Adrenal gland (tissue), 12 donors: ENCODE data around the gene TIMM13. TPM values are rescaled to one million over a fixed set of nuclear protein-coding genes. Genes with fewer than 3 reads are reported as not detected.
"Not testable (repeated sequence)": the region's sequence is repeated elsewhere in the genome, so short reads cannot be mapped to it uniquely, and the experiment has no call there.

Experiments used
- DNase-seq, 7 donors: peaks; one replicate each; pipeline ENCODE4 v3.0.0-alpha.2; 2019 to 2020
- H3K27ac ChIP-seq, 5 donors: fragments of 200-600 bp; sonication (generic) in 4 of 5; 1 replicate in 3 of 5; 2 replicates in 2 of 5; pipeline versions ENCODE4 v1.5.1 to v1.8.0; 2016 to 2020; ENCODE audit warnings: mild to moderate bottlenecking in 1 of 5
- H3K27me3 ChIP-seq: fragments of 200-600 bp; 2 replicates; pipeline ENCODE4 v1.8.0; 2021
- H3K36me3 ChIP-seq, 2 donors: fragments of 200-600 bp; replicated peaks in 1 of 2; 1 replicate in 1 of 2; 2 replicates in 1 of 2; pipeline versions ENCODE4 v1.5.1 to v1.8.0; 2018 to 2022
- H3K4me1 ChIP-seq, 2 donors: fragments of 200-600 bp; replicated peaks in 1 of 2; 1 replicate in 1 of 2; 2 replicates in 1 of 2; pipeline versions ENCODE4 v1.5.1 to v1.8.0; 2018 to 2021
- H3K4me3 ChIP-seq, 4 donors: fragments of 200-600 bp; sonication (generic) in 3 of 4; one replicate each; pipeline ENCODE4 v1.5.1; 2016 to 2018
- H3K9me3 ChIP-seq, 3 donors: fragments of 200-600 bp; sonication (generic) in 1 of 3; replicated peaks in 1 of 3; 1 replicate in 2 of 3; 2 replicates in 1 of 3; pipeline versions ENCODE4 v1.5.1 to v1.8.0; 2016 to 2021
- CTCF ChIP-seq, 6 experiments: fragments of 450-650 bp in 4 of 6; fragments of 200-600 bp in 2 of 6; sonication (generic) in 1 of 6; IDR thresholded peaks; 1 replicate in 5 of 6; 2 replicates in 1 of 6; pipeline versions ENCODE4 v1.5.1 to v1.8.0; 2016 to 2021; ENCODE audit warnings: antibody characterized with exemption in 6 of 6, mild to moderate bottlenecking in 2 of 6, moderate library complexity in 1 of 6
- POLR2A ChIP-seq, 2 donors: fragments of 450-650 bp; IDR thresholded peaks; one replicate each; pipeline ENCODE4 v1.6.1; 2017; ENCODE audit warnings: antibody characterized with exemption in 2 of 2, mild to moderate bottlenecking in 2 of 2, moderate library complexity in 1 of 2
- WGBS, 4 donors: extraction: QIAGEN DNeasy Blood & Tissue Kit in 2 of 4; methylation state at CpG; one replicate each; pipeline versions ENCODE4 v1.1.5 to v1.1.7; 2013 to 2017; 5-methylcytosine and 5-hydroxymethylcytosine counted together
- intact Hi-C, 2 donors: fragments of 100-400 bp; cut with DNase I; formaldehyde crosslinking; loops; one replicate each; pipeline versions ENCODE4 v1.14.1 to v1.15.0; 2022 to 2023
- polyA plus RNA-seq, 3 donors: library from polyadenylated mRNA; stranded (reverse); fragments of 200-250 nt in 2 of 3; fragments of 350-450 nt in 1 of 3; fragmentation: Illumina TruSeq in 1 of 3; extraction: RNeasy Lipid Tissue Mini Kit (QIAGEN cat#74804) in 1 of 3; gene quantifications; one replicate each; pipeline ENCODE4 v1.2.3, GENCODE V29; 2013 to 2014
- total RNA-seq, 9 donors: library from RNA; depleted of rRNA in 4 of 9; stranded (reverse); fragments of >200 nt in 4 of 9; fragments of 120-200 nt in 1 of 9; fragmentation: NEBNext Ultra II Directional in 1 of 9; extraction: Animal tissue kit (Norgen Biotek cat#: 25700) in 1 of 9; gene quantifications; one replicate each; pipeline versions ENCODE4 v1.1.0 to v1.2.4, GENCODE V29; 2013 to 2023
- donor health status: healthy with polysubstance abuse.
- donor health status: Bipolar disorder and iron deficiency.
- donor health status: DM: yes; HTN: yes; CAD: no.
- donor health status: DM: no; HTN: no; CAD: no.
- donor health status: DM: no; HTN: no; CAD: no.
- donor health status: DM: yes; HTN: yes; CAD: no.

Gene TIMM13
- total and polyA plus RNA-seq, 12 donors, result 32.7 to 198 (median 88.1) TPM

- H3K4me1 ChIP-seq, result peaks cover 10 to 17% of the 10 kb centered on the region in 2 donors
- peak; percentile 98 to 99 (median 99) for DNase-seq
Measured at GRCh38 chr19:2475702-2476450, 48.5 kb upstream of the TIMM13 start, which contains the start of gene GADD45B. Gene GADD45B, plus strand, starts transcription at chr19:2476127. Its CDS starts 232 bp downstream, at chr19:2476359.

GRCh38 chr19:2475018-2475701 lies 47.8 kb upstream of the TIMM13 start:
- WGBS, 4 donors, result 0 to 1% (median 1%) methylated on average over 9 to 45 of the region's 45 CpGs
- Histone ChIP-seq H3K4me1 (peaks cover 10 to 17% of the 10 kb centered on the region in 2 donors), H3K9me3 (no peaks in the 10 kb centered on the region), H3K4me3 (peak overlapping the region in 2 of 4 donors; percentile 59 to 83), H3K36me3 (peaks cover 0 to 9% of the 10 kb centered on the region in 2 donors), H3K27ac (peak overlapping the region; percentile 79 to 96 (median 82)), H3K27me3 (no peaks in the 10 kb centered on the region)
- DNase-seq, result peak; percentile 62 to 78 (median 67)
- TF ChIP-seq POLR2A (IDR thresholded peaks at IDR 0.05), result no peak
- peak in 2 of 6 experiments; percentile 7 to 20 for TF ChIP-seq CTCF (IDR thresholded peaks at IDR 0.05)
- intact Hi-C loops, result loop anchor here (2.0 to 10.0 kb wide), 3 partner anchors 67 to 140 kb away; no protein-coding TSS in a partner anchor

More at GRCh38 chr19:2475702-2476450, 48.5 kb upstream of the TIMM13 start, which contains the start of gene GADD45B:
- 1% methylated on average over 14 to 69 of the region's 70 CpGs for WGBS, 4 donors
- Histone ChIP-seq H3K36me3 (peaks cover 0 to 9% of the 10 kb centered on the region in 2 donors), H3K9me3 (no peaks in the 10 kb centered on the region), H3K27me3 (no peaks in the 10 kb centered on the region), H3K4me3 (peak within 1 kb of the TSS; percentile 59 to 91 (median 73)), H3K27ac (peak within 1 kb of the TSS; percentile 79 to 96 (median 82))
- TF ChIP-seq POLR2A (IDR thresholded peaks at IDR 0.05) (peak; percentile 100), CTCF (IDR thresholded peaks at IDR 0.05) (peak in 1 of 6 experiments; percentile 12)
- intact Hi-C loops, result loop anchor here (2.0 to 10.0 kb wide), 3 partner anchors 66 to 139 kb away; no protein-coding TSS in a partner anchor

- Histone ChIP-seq H3K4me3 (peak overlapping the region in 2 of 4 donors; percentile 59 to 83), H3K27ac (peak overlapping the region; percentile 79 to 96 (median 82)), H3K9me3 (no peaks in the 10 kb centered on the region), H3K36me3 (peaks cover 0 to 9% of the 10 kb centered on the region in 2 donors), H3K4me1 (peaks cover 10 to 17% of the 10 kb centered on the region in 2 donors), H3K27me3 (no peaks in the 10 kb centered on the region)
- TF ChIP-seq POLR2A (IDR thresholded peaks at IDR 0.05) (peak in 1 of 2 donors; percentile 25), CTCF (IDR thresholded peaks at IDR 0.05) (peak; percentile 95 to 100 (median 97))
- intact Hi-C loops, result loop anchor here (2.0 to 10.0 kb wide), 4 partner anchors 68 to 140 kb away; no protein-coding TSS in a partner anchor
- DNase-seq, result peak; percentile 82 to 88 (median 86)
- WGBS, 4 donors, result 6 to 12% (median 8%) methylated on average over 22 to 60 of the region's 60 CpGs
Measured at GRCh38 chr19:2474232-2475017, 47.0 kb upstream of the TIMM13 start.

- WGBS, 4 donors, result 83 to 88% (median 86%) methylated on average over 8 of the region's 8 CpGs
Measured at GRCh38 chr19:2469915-2470200, 42.5 kb upstream of the TIMM13 start.

More at GRCh38 chr19:2469915-2470200, 42.5 kb upstream of the TIMM13 start:
- H3K9me3 ChIP-seq, H3K27ac ChIP-seq, H3K4me1 ChIP-seq, H3K27me3 ChIP-seq, H3K4me3 ChIP-seq, H3K36me3 ChIP-seq, DNase-seq: not testable (repeated sequence)
- intact Hi-C loops, result loop anchor here (5.0 to 10.0 kb wide), 2 partner anchors 142 to 145 kb away; no protein-coding TSS in a partner anchor
